GM12878 (cell line): ENCODE measurements around the gene CD79A. TPM values are rescaled to one million over a fixed set of nuclear protein-coding genes. Genes with fewer than 3 reads are reported as not detected.

Source experiments
- ATAC-seq: fragments of 200-7000 bp; cut with Tn5 transposase; 3 replicates; pipeline ENCODE4 v1.9.1; 2020; ENCODE audit warnings: mild to moderate bottlenecking, moderate library complexity
- BruUV-seq: library from RNA; stranded (reverse); fragments of 400-500 nt; replicated peaks from 2 replicates; lab custom pipeline; 2021; lab: Mats Ljungman, UMichigan
- CTCF ChIA-PET: fragments of 300-600 bp; sonication (Branson Sonifier 250); formaldehyde crosslinking; extraction: SDS; loops from one replicate; lab custom pipeline; 2021; ENCODE audit warnings: inconsistent platforms; lab: Yijun Ruan, JAX
- POLR2A ChIA-PET: fragments of 350-600 bp; formaldehyde crosslinking; extraction: SDS; loops from one replicate; lab custom pipeline; 2021; ENCODE audit warnings: inconsistent platforms; lab: Charles Lee
- RAD21 ChIA-PET: fragments of 300-600 bp; sonication (Branson Sonifier 250); formaldehyde crosslinking; loops from one replicate; lab custom pipeline; 2023; ENCODE audit warnings: antibody characterized with exemption; ENCODE audit not compliant: unreplicated experiment; lab: Charles Lee
- SMC1A ChIA-PET: fragments of 300-600 bp; sonication (Branson Sonifier 250); formaldehyde crosslinking; loops from one replicate; lab custom pipeline; 2023; ENCODE audit not compliant: unreplicated experiment, uncharacterized antibody; lab: Charles Lee
- DNase-seq: peaks from one replicate; pipeline ENCODE4 v3.0.0-alpha.2; 2011; ENCODE audit warnings: low read depth, low spot score
- FAIRE-seq: peaks from 3 replicates; lab custom pipeline; 2011; peaks lifted over from hg19 to GRCh38; lab: Jason Lieb, UNC
- H2AFZ ChIP-seq: 2 replicates; pipeline ENCODE4 v1.6.0; 2011; ENCODE audit warnings: low read depth, low read length, control low read depth; ENCODE audit not compliant: control insufficient read depth
- H3K27ac ChIP-seq: 2 replicates; pipeline ENCODE4 v1.5.1; 2011; ENCODE audit warnings: control low read depth; ENCODE audit not compliant: control insufficient read depth, insufficient read depth
- H3K27me3 ChIP-seq, 2 experiments: replicated peaks in 1 of 2; 2 replicates each; pipeline versions ENCODE4 v1.6.0 to v1.6.1; 2011; ENCODE audit warnings: low read length in 1 of 2; ENCODE audit not compliant: control insufficient read depth in 2 of 2, insufficient read depth in 2 of 2
- H3K36me3 ChIP-seq, 2 experiments: 2 replicates each; pipeline ENCODE4 v1.5.1; 2011; ENCODE audit warnings: low read length in 1 of 2; ENCODE audit not compliant: control insufficient read depth in 2 of 2, insufficient read depth in 2 of 2
- H3K4me1 ChIP-seq: 2 replicates; pipeline ENCODE4 v1.6.1; 2011; ENCODE audit warnings: mild to moderate bottlenecking, low read length, moderate library complexity, mixed read lengths; ENCODE audit not compliant: control insufficient read depth, insufficient read depth
- H3K4me2 ChIP-seq: 2 replicates; pipeline ENCODE4 v1.6.0; 2011; ENCODE audit warnings: control low read depth; ENCODE audit not compliant: control insufficient read depth, insufficient read depth
- H3K4me3 ChIP-seq: fragments of 200-600 bp; sonication (generic); 2 replicates; pipeline ENCODE4 v1.5.1; 2016
- H3K79me2 ChIP-seq: 2 replicates; pipeline ENCODE4 v1.6.0; 2011; ENCODE audit warnings: low read length; ENCODE audit not compliant: control insufficient read depth, insufficient read depth
- H3K9ac ChIP-seq: 2 replicates; pipeline ENCODE4 v1.8.0; 2011; ENCODE audit warnings: low read length, control low read depth, mixed read lengths; ENCODE audit not compliant: control insufficient read depth, insufficient read depth
- H3K9me3 ChIP-seq: replicated peaks from 3 replicates; pipeline ENCODE4 v1.5.1; 2011; ENCODE audit warnings: mild to moderate bottlenecking, low read length; ENCODE audit not compliant: control insufficient read depth, insufficient read depth
- H4K20me1 ChIP-seq: 2 replicates; pipeline ENCODE4 v1.6.0; 2011; ENCODE audit not compliant: control insufficient read depth, insufficient read depth
- ASH2L ChIP-seq: fragments of 300-600, 200-600 bp; sonication (generic); IDR thresholded peaks from 2 replicates; pipeline ENCODE4 v1.6.1; 2017; ENCODE audit warnings: low read depth, mild to moderate bottlenecking, borderline replicate concordance
- ATF7 ChIP-seq: fragments of 450-650 bp; IDR thresholded peaks from 2 replicates; pipeline ENCODE4 v1.6.1; 2016; ENCODE audit warnings: low read depth, mild to moderate bottlenecking
- CHD2 ChIP-seq: IDR thresholded peaks from 2 replicates; pipeline ENCODE4 v1.6.1; 2011; ENCODE audit warnings: low read depth, low read length, improper control_type of control experiment, borderline replicate concordance
- CREM ChIP-seq: IDR thresholded peaks from 2 replicates; pipeline ENCODE4 v1.6.1; 2014; ENCODE audit warnings: antibody characterized with exemption, low read depth
- DPF2 ChIP-seq: fragments of 450-650 bp; IDR thresholded peaks from 2 replicates; pipeline ENCODE4 v1.6.1; 2017; ENCODE audit warnings: mild to moderate bottlenecking
- KLF5 ChIP-seq: fragments of 450-650 bp; IDR thresholded peaks from 2 replicates; pipeline ENCODE4 v1.6.1; 2014; ENCODE audit warnings: mild to moderate bottlenecking; ENCODE audit not compliant: partially characterized antibody
- MAX ChIP-seq: IDR thresholded peaks from 2 replicates; pipeline ENCODE4 v1.6.1; 2012; ENCODE audit warnings: low read depth, low read length, improper control_type of control experiment
- MTA2 ChIP-seq: fragments of 450-650 bp; IDR thresholded peaks from 2 replicates; pipeline ENCODE4 v1.6.1; 2016; ENCODE audit warnings: low read depth, mild to moderate bottlenecking, moderate library complexity
- MXI1 ChIP-seq: fragments of 150-350 bp; IDR thresholded peaks from 2 replicates; pipeline ENCODE4 v1.6.1; 2011; ENCODE audit warnings: low read depth, mild to moderate bottlenecking, inconsistent platforms, low read length, improper control_type of control experiment
- NFYB ChIP-seq: IDR thresholded peaks from 2 replicates; pipeline ENCODE4 v1.6.1; 2011; ENCODE audit warnings: low read depth, mild to moderate bottlenecking, low read length, improper control_type of control experiment, moderate library complexity; ENCODE audit not compliant: insufficient read depth
- NKRF ChIP-seq: fragments of 450-650 bp; conservative IDR thresholded peaks from 2 replicates; pipeline ENCODE4 v1.6.1; 2017; ENCODE audit warnings: mild to moderate bottlenecking, moderate library complexity
- RFX5 ChIP-seq: IDR thresholded peaks from 2 replicates; pipeline ENCODE4 v1.6.1; 2011; ENCODE audit warnings: low read depth, low read length, improper control_type of control experiment
- RUNX3 ChIP-seq: IDR thresholded peaks from 2 replicates; pipeline ENCODE4 v1.6.1; 2012; ENCODE audit warnings: low read length, inconsistent platforms
- SMAD5 ChIP-seq: IDR thresholded peaks from 2 replicates; pipeline ENCODE4 v1.6.1; 2016; ENCODE audit warnings: antibody characterized with exemption, low read depth
- SP1 ChIP-seq: IDR thresholded peaks from one replicate; pipeline ENCODE4 v1.6.1; 2011; ENCODE audit warnings: low read depth, low read length
- SREBF2 ChIP-seq: IDR thresholded peaks from 2 replicates; pipeline ENCODE4 v1.6.1; 2012; ENCODE audit warnings: mild to moderate bottlenecking, low read length
- STAT1 ChIP-seq: fragments of 450-650 bp; conservative IDR thresholded peaks from 2 replicates; pipeline ENCODE4 v1.6.1; 2014; ENCODE audit warnings: antibody characterized with exemption, mild to moderate bottlenecking
- TCF3 ChIP-seq: IDR thresholded peaks from 2 replicates; pipeline ENCODE4 v1.6.1; 2012; ENCODE audit warnings: low read depth, mild to moderate bottlenecking, low read length, borderline replicate concordance; ENCODE audit not compliant: insufficient read depth
- ZNF207 ChIP-seq: fragments of 450-650 bp; IDR thresholded peaks from 2 replicates; pipeline ENCODE4 v1.6.1; 2014; ENCODE audit warnings: antibody characterized with exemption, mild to moderate bottlenecking, borderline replicate concordance
- ZNF384 ChIP-seq: IDR thresholded peaks from 2 replicates; pipeline ENCODE4 v1.6.1; 2012; ENCODE audit warnings: low read depth, mild to moderate bottlenecking, low read length, improper control_type of control experiment, borderline replicate concordance
- WGBS: methylation state at CpG from one replicate; pipeline ENCODE4 v1.1.6; 2016; ENCODE audit warnings: low lambda C conversion rate; ENCODE audit not compliant: insufficient replicate concordance, insufficient coverage; ENCODE audit errors: missing lambda C conversion rate; 5-methylcytosine and 5-hydroxymethylcytosine counted together
- in situ Hi-C: fragments of 300-500 bp; cut with MboI; formaldehyde crosslinking; loops from 9 replicates; pipeline ENCODE4 v1.14.3; 2018; ENCODE audit warnings: mixed read lengths
- intact Hi-C: fragments of 100-400 bp; cut with micrococcal nuclease; formaldehyde crosslinking; loops from one replicate; pipeline ENCODE4 v1.14.2; 2022; ENCODE audit not compliant: unreplicated experiment
- polyA plus RNA-seq, 11 experiments: library from polyadenylated mRNA; depleted of rRNA in 4 of 11; unstranded in 6 of 11; stranded (reverse) in 5 of 11; fragments of >200 nt; fragmentation: Nextera tagmentation in 4 of 11; fragmentation: Illumina TruSeq in 1 of 11; extraction: Ambion mirVana in 4 of 11; extraction: Trizol in 1 of 11; gene quantifications; 1 replicate in 1 of 11; 2 replicates in 10 of 11; pipeline versions ENCODE4 v1.2.1 to v1.2.3, GENCODE V29; 2011 to 2016; ENCODE audit warnings: inconsistent platforms in 2 of 11, missing spikeins in 2 of 11, low read depth in 1 of 11
- total RNA-seq, 4 experiments: library from RNA; depleted of rRNA in 3 of 4; stranded (reverse); fragments of >200 nt in 3 of 4; fragmentation: Illumina TruSeq in 1 of 4; extraction: Trizol in 1 of 4; gene quantifications; 2 replicates each; pipeline versions ENCODE4 v1.2.1 to v1.2.3, GENCODE V29; 2013 to 2021

Gene CD79A
- total and polyA plus RNA-seq, 10 of the 15 experiments (the other 5 are each of a cell fraction or from before 2014, with no cell fraction given), result 38.8 to 414 (median 282) TPM

GRCh38 chr19:41848666-41849065 lies 28.4 kb upstream of the CD79A start:
- Histone ChIP-seq H3K79me2 (no peaks in the 10 kb centered on the region), H3K4me1 (no peaks in the 10 kb centered on the region), H3K9me3 (no peaks in the 10 kb centered on the region), H3K9ac (no peak overlapping the region), H2AFZ (no peak overlapping the region), H3K27ac (no peak overlapping the region), H4K20me1 (no peaks in the 10 kb centered on the region), H3K36me3 (no peaks in the 10 kb centered on the region), H3K4me2 (no peak overlapping the region), H3K27me3 (peaks cover 1 to 8% of the 10 kb centered on the region in 2 experiments; a peak in 3 of 4 replicates), H3K4me3 (no peak overlapping the region)
- ChIA-PET SMC1A (no interaction called here), CTCF (interaction anchor here (0.9 to 1.6 kb wide), 3 partner anchors 10 to 54 kb away, joined by 3 to 5 read pairs (median 4); no protein-coding TSS in a partner anchor), RAD21 (no interaction called here), POLR2A (no interaction called here)
- TF ChIP-seq ZNF384, result no peak
- no peak for TF ChIP-seq RFX5
- TF ChIP-seq STAT1, result no peak
- no peak for TF ChIP-seq ASH2L
- TF ChIP-seq KLF5, result no peak
- no peak for TF ChIP-seq MAX
- no peak for TF ChIP-seq SP1
- TF ChIP-seq SREBF2, result no peak
- TF ChIP-seq CREM, result no peak
- TF ChIP-seq RUNX3, result no peak
- BruUV-seq, result no TSS peak
- WGBS, result 12% methylated on average over 6 of the region's 6 CpGs
- no peak for DNase-seq
- intact Hi-C loops (no loop called here), in situ Hi-C loops (no loop called here)
- no peak for FAIRE-seq
- ATAC-seq, result no peak

- TF ChIP-seq NFYB, result no peak
- TF ChIP-seq DPF2, result no peak
- no peak for TF ChIP-seq MXI1
- TF ChIP-seq TCF3, result no peak
- no peak for TF ChIP-seq MTA2
- TF ChIP-seq ATF7, result no peak
- TF ChIP-seq CHD2, result no peak
- TF ChIP-seq NKRF, result no peak
- TF ChIP-seq SMAD5, result no peak
- no peak for TF ChIP-seq KLF5
- no peak for TF ChIP-seq ZNF207
- TF ChIP-seq, all 136 proteins: peak for 0
- Histone ChIP-seq H3K27me3 (peaks cover 1 to 8% of the 10 kb centered on the region in 2 experiments; a peak in 3 of 4 replicates), H3K9me3 (no peaks in the 10 kb centered on the region), H3K4me1 (no peaks in the 10 kb centered on the region), H2AFZ (no peak overlapping the region), H3K36me3 (no peaks in the 10 kb centered on the region), H3K9ac (no peak overlapping the region), H3K4me2 (no peak overlapping the region), H3K79me2 (no peaks in the 10 kb centered on the region), H3K4me3 (no peak overlapping the region), H4K20me1 (no peaks in the 10 kb centered on the region), H3K27ac (no peak overlapping the region)
- ChIA-PET POLR2A (no interaction called here), CTCF (interaction anchor here (0.9 to 4.5 kb wide), 4 partner anchors 9 to 54 kb away, joined by 3 to 24 read pairs (median 4); no protein-coding TSS in a partner anchor), SMC1A (no interaction called here), RAD21 (no interaction called here)
- in situ Hi-C loops (no loop called here), intact Hi-C loops (no loop called here)
- ATAC-seq, result no peak
- FAIRE-seq, result no peak
- no peak for DNase-seq
- WGBS, result 22% methylated on average over 2 of the region's 2 CpGs
- BruUV-seq, result no TSS peak
These were observed 28.0 kb upstream of the CD79A start for GRCh38 chr19:41849067-41849466.
